HepG2 (cell line): ENCODE measurements around the gene CCSER1.

Source experiments
- EED ChIP-seq: sonication (generic); formaldehyde crosslinking; IDR thresholded peaks from 2 replicates; pipeline ENCODE4 v1.5.0; 2020; ENCODE audit warnings: mild to moderate bottlenecking, missing genetic modification reagents
- GABPA ChIP-seq, 2 experiments: IDR thresholded peaks; 2 replicates each; pipeline ENCODE4 v1.6.1; 2011 to 2016; ENCODE audit warnings: low read depth in 2 of 2, low read length in 1 of 2, missing biosample characterization in 1 of 2, missing genetic modification characterization in 1 of 2
- IRF2 ChIP-seq: IDR thresholded peaks from 2 replicates; pipeline ENCODE4 v1.6.1; 2018; ENCODE audit warnings: missing genetic modification reagents, missing compliant biosample characterization
- JUND ChIP-seq: sonication (generic); formaldehyde crosslinking; IDR thresholded peaks from 2 replicates; pipeline ENCODE4 v1.8.0; 2022; ENCODE audit warnings: mild to moderate bottlenecking, missing genetic modification reagents
- POLR2A ChIP-seq, 2 experiments: IDR thresholded peaks; 2 replicates each; pipeline ENCODE4 v1.6.1; 2011; ENCODE audit warnings: low read depth in 2 of 2, low read length in 2 of 2, mild to moderate bottlenecking in 1 of 2, moderate library complexity in 1 of 2; ENCODE audit not compliant: insufficient read depth in 1 of 2
- SOX5 ChIP-seq: IDR thresholded peaks from 2 replicates; pipeline ENCODE4 v1.6.1; 2016; ENCODE audit warnings: borderline replicate concordance
- TEAD2 ChIP-seq: sonication (generic); formaldehyde crosslinking; IDR thresholded peaks from 2 replicates; pipeline ENCODE4 v1.9.0; 2021; ENCODE audit warnings: missing genetic modification reagents
- ZBTB1 ChIP-seq: sonication (generic); formaldehyde crosslinking; IDR thresholded peaks from 2 replicates; pipeline ENCODE4 v1.4.0; 2020; ENCODE audit warnings: missing genetic modification reagents, borderline replicate concordance
- ZNF468 ChIP-seq: sonication (generic); formaldehyde crosslinking; IDR thresholded peaks from 2 replicates; pipeline ENCODE4 v1.8.0; 2022; ENCODE audit warnings: mild to moderate bottlenecking, moderate library complexity, missing genetic modification reagents
- TF ChIP-seq, protein P1 (sequence below): sonication (generic); formaldehyde crosslinking; IDR thresholded peaks from 2 replicates; pipeline ENCODE4 v1.4.0; 2020; ENCODE audit warnings: missing genetic modification reagents, mild to moderate bottlenecking, borderline replicate concordance
- TF ChIP-seq, protein P2 (sequence below), 2 experiments: sonication (generic) in 1 of 2; formaldehyde crosslinking in 1 of 2; IDR thresholded peaks; 2 replicates each; pipeline versions ENCODE4 v1.5.1 to v1.6.1; 2011 to 2020; ENCODE audit warnings: borderline replicate concordance in 1 of 2, low read depth in 1 of 2, low read length in 1 of 2, mild to moderate bottlenecking in 1 of 2, missing genetic modification reagents in 1 of 2, moderate library complexity in 1 of 2
- TF ChIP-seq, protein P3 (sequence below): sonication (generic); formaldehyde crosslinking; IDR thresholded peaks from 2 replicates; pipeline ENCODE4 v1.5.0; 2020; ENCODE audit warnings: mild to moderate bottlenecking, missing genetic modification reagents, moderate library complexity

DNA sequence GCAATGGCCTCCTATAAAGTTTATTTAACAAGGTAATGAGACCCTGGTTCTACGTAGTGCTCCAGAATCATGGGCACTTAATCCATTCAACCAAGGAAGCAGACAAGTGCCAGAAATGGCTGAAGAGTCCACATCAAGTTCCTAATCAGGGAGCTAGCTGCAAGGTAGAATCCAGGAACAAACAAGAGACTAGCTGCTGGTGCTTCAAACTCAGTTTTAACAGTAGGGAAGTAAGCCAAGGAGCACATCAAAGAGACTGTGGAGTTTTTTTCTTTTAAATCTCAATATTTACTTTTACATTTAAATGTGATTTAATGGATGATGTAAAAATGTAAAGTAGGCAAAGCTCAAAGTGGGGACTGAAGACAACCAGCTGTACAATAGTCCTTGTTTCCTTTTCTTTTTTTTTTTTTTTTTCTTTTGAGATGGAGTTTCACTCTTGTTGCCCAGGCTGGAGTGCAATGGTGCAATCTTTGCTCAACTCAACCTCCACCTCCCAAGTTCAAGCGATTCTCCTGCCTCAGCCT lies 630.4 kb downstream of the CCSER1 start:
- TF ChIP-seq JUND (CRISPR knock-in tag) (no peak), IRF2 (CRISPR knock-in tag) (no peak), SOX5 (CRISPR knock-in tag) (no peak), GABPA (IDR thresholded peaks at IDR 0.05; ENCODE audit: low read depth, low read length) (no peak), GABPA (CRISPR knock-in tag; IDR thresholded peaks at IDR 0.05; ENCODE audit: low read depth) (no peak), POLR2A (IDR thresholded peaks at IDR 0.05; ENCODE audit: insufficient read depth in 1 of 2, low read depth in 2 of 2, low read length in 2 of 2) (no peak), EED (CRISPR knock-in tag) (no peak), ZNF468 (no peak), TEAD2 (no peak), ZBTB1 (CRISPR knock-in tag) (no peak)
- TF ChIP-seq, protein P1, sequence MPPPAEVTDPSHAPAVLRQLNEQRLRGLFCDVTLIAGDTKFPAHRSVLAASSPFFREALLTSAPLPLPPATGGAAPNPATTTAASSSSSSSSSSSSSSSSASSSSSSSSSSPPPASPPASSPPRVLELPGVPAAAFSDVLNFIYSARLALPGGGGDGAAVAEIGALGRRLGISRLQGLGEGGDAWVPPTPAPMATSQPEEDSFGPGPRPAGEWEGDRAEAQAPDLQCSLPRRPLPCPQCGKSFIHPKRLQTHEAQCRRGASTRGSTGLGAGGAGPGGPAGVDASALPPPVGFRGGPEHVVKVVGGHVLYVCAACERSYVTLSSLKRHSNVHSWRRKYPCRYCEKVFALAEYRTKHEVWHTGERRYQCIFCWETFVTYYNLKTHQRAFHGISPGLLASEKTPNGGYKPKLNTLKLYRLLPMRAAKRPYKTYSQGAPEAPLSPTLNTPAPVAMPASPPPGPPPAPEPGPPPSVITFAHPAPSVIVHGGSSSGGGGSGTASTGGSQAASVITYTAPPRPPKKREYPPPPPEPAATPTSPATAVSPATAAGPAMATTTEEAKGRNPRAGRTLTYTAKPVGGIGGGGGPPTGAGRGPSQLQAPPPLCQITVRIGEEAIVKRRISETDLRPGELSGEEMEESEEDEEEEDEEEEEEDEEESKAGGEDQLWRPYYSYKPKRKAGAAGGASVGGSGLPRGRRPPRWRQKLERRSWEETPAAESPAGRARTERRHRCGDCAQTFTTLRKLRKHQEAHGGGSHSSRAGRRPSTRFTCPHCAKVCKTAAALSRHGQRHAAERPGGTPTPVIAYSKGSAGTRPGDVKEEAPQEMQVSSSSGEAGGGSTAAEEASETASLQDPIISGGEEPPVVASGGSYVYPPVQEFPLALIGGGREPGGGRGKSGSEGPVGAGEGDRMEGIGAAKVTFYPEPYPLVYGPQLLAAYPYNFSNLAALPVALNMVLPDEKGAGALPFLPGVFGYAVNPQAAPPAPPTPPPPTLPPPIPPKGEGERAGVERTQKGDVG (CRISPR knock-in tag) = no peak
- TF ChIP-seq, protein P2, sequence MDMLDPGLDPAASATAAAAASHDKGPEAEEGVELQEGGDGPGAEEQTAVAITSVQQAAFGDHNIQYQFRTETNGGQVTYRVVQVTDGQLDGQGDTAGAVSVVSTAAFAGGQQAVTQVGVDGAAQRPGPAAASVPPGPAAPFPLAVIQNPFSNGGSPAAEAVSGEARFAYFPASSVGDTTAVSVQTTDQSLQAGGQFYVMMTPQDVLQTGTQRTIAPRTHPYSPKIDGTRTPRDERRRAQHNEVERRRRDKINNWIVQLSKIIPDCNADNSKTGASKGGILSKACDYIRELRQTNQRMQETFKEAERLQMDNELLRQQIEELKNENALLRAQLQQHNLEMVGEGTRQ (IDR thresholded peaks at IDR 0.05; ENCODE audit: low read depth, low read length) = no peak
- TF ChIP-seq, protein P2 (CRISPR knock-in tag; IDR thresholded peaks at IDR 0.05; ENCODE audit: borderline replicate concordance) = no peak
- TF ChIP-seq, protein P3, sequence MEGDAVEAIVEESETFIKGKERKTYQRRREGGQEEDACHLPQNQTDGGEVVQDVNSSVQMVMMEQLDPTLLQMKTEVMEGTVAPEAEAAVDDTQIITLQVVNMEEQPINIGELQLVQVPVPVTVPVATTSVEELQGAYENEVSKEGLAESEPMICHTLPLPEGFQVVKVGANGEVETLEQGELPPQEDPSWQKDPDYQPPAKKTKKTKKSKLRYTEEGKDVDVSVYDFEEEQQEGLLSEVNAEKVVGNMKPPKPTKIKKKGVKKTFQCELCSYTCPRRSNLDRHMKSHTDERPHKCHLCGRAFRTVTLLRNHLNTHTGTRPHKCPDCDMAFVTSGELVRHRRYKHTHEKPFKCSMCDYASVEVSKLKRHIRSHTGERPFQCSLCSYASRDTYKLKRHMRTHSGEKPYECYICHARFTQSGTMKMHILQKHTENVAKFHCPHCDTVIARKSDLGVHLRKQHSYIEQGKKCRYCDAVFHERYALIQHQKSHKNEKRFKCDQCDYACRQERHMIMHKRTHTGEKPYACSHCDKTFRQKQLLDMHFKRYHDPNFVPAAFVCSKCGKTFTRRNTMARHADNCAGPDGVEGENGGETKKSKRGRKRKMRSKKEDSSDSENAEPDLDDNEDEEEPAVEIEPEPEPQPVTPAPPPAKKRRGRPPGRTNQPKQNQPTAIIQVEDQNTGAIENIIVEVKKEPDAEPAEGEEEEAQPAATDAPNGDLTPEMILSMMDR = no peak
